ENCODE data around the gene ZCCHC10. TPM values are rescaled to one million over a fixed set of nuclear protein-coding genes. Genes with fewer than 3 reads are reported as not detected.

The ZCCHC10 gene
- total RNA-seq = 10 to 100 TPM; 23.5 to 27.0 TPM

- Mint-ChIP-seq H3K4me1 (ENCODE audit: low read depth) (peaks cover 18% of the 10 kb centered on the region), H3K9me3 (no peaks in the 10 kb centered on the region), H3K4me3 (peak within 1 kb of the TSS; percentile 87), H3K27ac (peak within 1 kb of the TSS; percentile 87), H3K27me3 (ENCODE audit: low read depth) (no peaks in the 10 kb centered on the region), H3K36me3 (ENCODE audit: low read depth) (no peaks in the 10 kb centered on the region)
- peak; percentile 96 for DNase-seq
- intact Hi-C loops (cut with micrococcal nuclease) = loop anchor here (1.0 kb wide), 3 partner anchors 25 to 160 kb away; partner anchors contain the start of genes AFF4, GDF9 and UQCRQ
- CTCF ChIA-PET = interaction anchor here (0.6 to 1.5 kb wide), 3 partner anchors 49 to 208 kb away, joined by 3 to 4 read pairs (median 4); no protein-coding TSS in a partner anchor
Observed at GRCh38 chr5:133025804-133026663, at the start of gene ZCCHC10. TSS of gene ZCCHC10 (minus strand) at chr5:133026549. CDS start at chr5:133026537, 12 bp downstream.

- intact Hi-C loops (cut with micrococcal nuclease) = no loop called here
- Mint-ChIP-seq H3K36me3 (ENCODE audit: low read depth) (peaks cover 39% of the 10 kb centered on the region), H3K27me3 (ENCODE audit: low read depth) (no peaks in the 10 kb centered on the region), H3K4me1 (ENCODE audit: low read depth) (peaks cover 33% of the 10 kb centered on the region), H3K27ac (peak overlapping the region; percentile 59), H3K9me3 (no peaks in the 10 kb centered on the region), H3K4me3 (no peak overlapping the region)
- CTCF ChIA-PET = interaction anchor here (0.6 to 0.9 kb wide), 2 partner anchors 28 to 42 kb away, joined by 3 read pairs; no protein-coding TSS in a partner anchor
- no peak for DNase-seq
Observed at GRCh38 chr5:133075572-133076536, 49.5 kb upstream of the ZCCHC10 start.

- Mint-ChIP-seq H3K27me3 (ENCODE audit: low read depth) (no peaks in the 10 kb centered on the region), H3K27ac (no peak overlapping the region), H3K4me3 (no peak overlapping the region), H3K4me1 (ENCODE audit: low read depth) (peaks cover 12% of the 10 kb centered on the region), H3K9me3 (no peaks in the 10 kb centered on the region), H3K36me3 (ENCODE audit: low read depth) (peaks cover 51% of the 10 kb centered on the region)
- CTCF ChIA-PET = interaction anchor here (0.7 kb wide), 1 partner anchor 1253 kb away, joined by 3 read pairs; no protein-coding TSS in a partner anchor
- intact Hi-C loops (cut with micrococcal nuclease) = no loop called here
- no peak for DNase-seq
Observed at GRCh38 chr5:133072021-133072420, 45.7 kb upstream of the ZCCHC10 start.

- H3K27ac Mint-ChIP-seq = no peak overlapping the region
Observed at GRCh38 chr5:133066045-133066444, 39.7 kb upstream of the ZCCHC10 start.

GRCh38 chr5:133065471-133065870, 39.1 kb upstream of the ZCCHC10 start:
- DNase-seq = no peak
- Mint-ChIP-seq H3K36me3 (ENCODE audit: low read depth) (peaks cover 33% of the 10 kb centered on the region), H3K4me1 (ENCODE audit: low read depth) (peaks cover 25% of the 10 kb centered on the region), H3K9me3 (no peaks in the 10 kb centered on the region), H3K27ac (no peak overlapping the region), H3K4me3 (no peak overlapping the region), H3K27me3 (ENCODE audit: low read depth) (no peaks in the 10 kb centered on the region)
- intact Hi-C loops (cut with micrococcal nuclease) = no loop called here
- CTCF ChIA-PET = no interaction called here

More at GRCh38 chr5:133066045-133066444, 39.7 kb upstream of the ZCCHC10 start:
- no peak for DNase-seq
- CTCF ChIA-PET = no interaction called here
- Mint-ChIP-seq H3K27me3 (ENCODE audit: low read depth) (no peaks in the 10 kb centered on the region), H3K9me3 (no peaks in the 10 kb centered on the region), H3K4me1 (ENCODE audit: low read depth) (peaks cover 23% of the 10 kb centered on the region), H3K36me3 (ENCODE audit: low read depth) (peaks cover 36% of the 10 kb centered on the region), H3K4me3 (no peak overlapping the region)
- intact Hi-C loops (cut with micrococcal nuclease) = no loop called here

GRCh38 chr5:133063965-133064364, 37.6 kb upstream of the ZCCHC10 start:
- intact Hi-C loops (cut with micrococcal nuclease) = no loop called here
- H3K36me3 Mint-ChIP-seq (ENCODE audit: low read depth) = peaks cover 31% of the 10 kb centered on the region

GRCh38 chr5:133062276-133062675, 35.9 kb upstream of the ZCCHC10 start:
- no peaks in the 10 kb centered on the region for H3K9me3 Mint-ChIP-seq
- H3K4me3 Mint-ChIP-seq = no peak overlapping the region
- CTCF ChIA-PET = no interaction called here
- peaks cover 43% of the 10 kb centered on the region for H3K4me1 Mint-ChIP-seq (ENCODE audit: low read depth)
- intact Hi-C loops (cut with micrococcal nuclease) = no loop called here
- H3K36me3 Mint-ChIP-seq (ENCODE audit: low read depth) = peaks cover 22% of the 10 kb centered on the region
- H3K27ac Mint-ChIP-seq = peak overlapping the region; percentile 10
- no peaks in the 10 kb centered on the region for H3K27me3 Mint-ChIP-seq (ENCODE audit: low read depth)
- no peak for DNase-seq

More at GRCh38 chr5:133063965-133064364, 37.6 kb upstream of the ZCCHC10 start:
- Mint-ChIP-seq H3K4me1 (ENCODE audit: low read depth) (peaks cover 33% of the 10 kb centered on the region), H3K27ac (no peak overlapping the region), H3K9me3 (no peaks in the 10 kb centered on the region), H3K27me3 (ENCODE audit: low read depth) (no peaks in the 10 kb centered on the region), H3K4me3 (no peak overlapping the region)
- DNase-seq = no peak
- CTCF ChIA-PET = interaction anchor here (0.6 kb wide), 1 partner anchor 444 kb away, joined by 3 read pairs; no protein-coding TSS in a partner anchor

- intact Hi-C loops (cut with micrococcal nuclease) = loop anchor here (10.0 kb wide), 1 partner anchor 625 kb away; no protein-coding TSS in a partner anchor
- Mint-ChIP-seq H3K27ac (no peak overlapping the region), H3K36me3 (ENCODE audit: low read depth) (peaks cover 16% of the 10 kb centered on the region), H3K4me1 (ENCODE audit: low read depth) (peaks cover 61% of the 10 kb centered on the region), H3K4me3 (no peak overlapping the region), H3K27me3 (ENCODE audit: low read depth) (no peaks in the 10 kb centered on the region), H3K9me3 (no peaks in the 10 kb centered on the region)
- no peak for DNase-seq
- CTCF ChIA-PET = interaction anchor here (0.6 kb wide), 1 partner anchor 501 kb away, joined by 3 read pairs; no protein-coding TSS in a partner anchor
Observed at GRCh38 chr5:133059621-133060020, 33.3 kb upstream of the ZCCHC10 start.

GRCh38 chr5:133056891-133057290, 30.5 kb upstream of the ZCCHC10 start:
- Mint-ChIP-seq H3K27ac (no peak overlapping the region), H3K4me3 (no peak overlapping the region), H3K9me3 (no peaks in the 10 kb centered on the region), H3K4me1 (ENCODE audit: low read depth) (peaks cover 58% of the 10 kb centered on the region), H3K27me3 (ENCODE audit: low read depth) (no peaks in the 10 kb centered on the region), H3K36me3 (ENCODE audit: low read depth) (peaks cover 25% of the 10 kb centered on the region)
- DNase-seq = no peak
- CTCF ChIA-PET = no interaction called here
- intact Hi-C loops (cut with micrococcal nuclease) = loop anchor here (10.0 kb wide), 1 partner anchor 622 kb away; no protein-coding TSS in a partner anchor

- no peak overlapping the region for H3K27ac Mint-ChIP-seq
- H3K4me1 Mint-ChIP-seq (ENCODE audit: low read depth) = peaks cover 57% of the 10 kb centered on the region
- peaks cover 24% of the 10 kb centered on the region for H3K36me3 Mint-ChIP-seq (ENCODE audit: low read depth)
- CTCF ChIA-PET = no interaction called here
- no peak overlapping the region for H3K4me3 Mint-ChIP-seq
- H3K9me3 Mint-ChIP-seq = no peaks in the 10 kb centered on the region
- intact Hi-C loops (cut with micrococcal nuclease) = loop anchor here (5.0 to 10.0 kb wide), 2 partner anchors 318 to 620 kb away; partner anchors contain the start of gene KIF3A
- no peak for DNase-seq
- no peaks in the 10 kb centered on the region for H3K27me3 Mint-ChIP-seq (ENCODE audit: low read depth)
Observed at GRCh38 chr5:133054697-133055471, 28.5 kb upstream of the ZCCHC10 start.

- H3K4me1 Mint-ChIP-seq (ENCODE audit: low read depth) = peaks cover 55% of the 10 kb centered on the region
- H3K4me3 Mint-ChIP-seq = peak overlapping the region; percentile 98
- H3K36me3 Mint-ChIP-seq (ENCODE audit: low read depth) = peaks cover 24% of the 10 kb centered on the region
- DNase-seq = no peak
- H3K9me3 Mint-ChIP-seq = no peaks in the 10 kb centered on the region
- intact Hi-C loops (cut with micrococcal nuclease) = loop anchor here (5.0 to 10.0 kb wide), 2 partner anchors 316 to 619 kb away; partner anchors contain the start of gene KIF3A
- H3K27ac Mint-ChIP-seq = no peak overlapping the region
- CTCF ChIA-PET = no interaction called here
- no peaks in the 10 kb centered on the region for H3K27me3 Mint-ChIP-seq (ENCODE audit: low read depth)
Observed at GRCh38 chr5:133053448-133053847, 27.1 kb upstream of the ZCCHC10 start.

Measured in activated naive CD4-positive, alpha-beta T cell treated with anti-CD3 and anti-CD28 coated beads for 36 hours (primary cell).